GM19372 (cell line): ENCODE results near the gene RPP25.

Experiments
- ATAC-seq: cut with Tn5 transposase; IDR thresholded peaks from one replicate; pipeline ENCODE4 v1.9.1; 2021; ENCODE audit warnings: mild to moderate bottlenecking, low read depth, moderate library complexity; ENCODE audit not compliant: unreplicated experiment

Gene RPP25, protein sequence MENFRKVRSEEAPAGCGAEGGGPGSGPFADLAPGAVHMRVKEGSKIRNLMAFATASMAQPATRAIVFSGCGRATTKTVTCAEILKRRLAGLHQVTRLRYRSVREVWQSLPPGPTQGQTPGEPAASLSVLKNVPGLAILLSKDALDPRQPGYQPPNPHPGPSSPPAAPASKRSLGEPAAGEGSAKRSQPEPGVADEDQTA

DNA sequence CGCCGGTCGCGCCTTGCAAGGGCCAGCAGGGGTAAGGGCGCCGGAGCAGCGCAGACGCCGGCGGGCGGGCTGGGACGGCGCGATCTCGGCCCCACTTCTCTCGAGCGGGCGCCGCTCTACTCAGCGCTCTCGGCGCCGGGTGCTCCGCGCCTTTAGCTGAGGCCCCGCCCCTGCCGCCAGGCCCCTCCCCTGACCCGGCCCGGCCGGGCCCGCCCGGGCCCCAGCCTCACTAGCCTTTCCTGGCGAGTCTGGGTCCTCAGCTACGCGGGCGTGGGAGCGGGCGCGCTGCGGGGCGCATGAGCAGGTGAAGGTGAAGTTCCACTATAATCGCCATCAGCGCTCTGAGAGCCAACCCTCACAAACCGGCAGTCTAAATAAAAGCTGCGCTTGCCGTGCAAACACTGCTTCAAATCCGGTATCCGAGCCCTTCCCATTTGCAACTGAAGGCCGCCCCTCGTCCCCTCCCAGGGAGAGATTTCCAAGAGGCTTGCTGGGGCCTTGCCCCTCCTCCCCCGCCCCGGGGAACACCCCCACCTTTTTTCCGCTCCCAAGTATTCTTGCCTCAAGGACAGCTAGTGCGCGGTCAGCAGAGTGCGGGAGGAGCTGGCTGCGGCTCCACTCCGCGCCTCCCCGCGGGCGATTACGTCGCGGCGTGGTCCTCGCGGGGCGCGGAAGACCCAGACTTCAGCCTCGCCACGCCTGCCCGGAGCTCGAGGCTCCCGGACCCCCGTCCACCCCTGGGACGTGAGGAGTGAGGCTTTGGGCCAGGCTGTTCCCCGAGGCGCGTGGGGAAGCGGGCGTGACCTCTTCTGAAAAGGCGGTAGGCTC, at the start of gene RPP25:
Gene RPP25, minus strand, starts transcription at position 125 of the 828 bp plus-strand sequence. CDS start 189 bp downstream, outside the sequence.
- peak; percentile 66 for ATAC-seq

DNA sequence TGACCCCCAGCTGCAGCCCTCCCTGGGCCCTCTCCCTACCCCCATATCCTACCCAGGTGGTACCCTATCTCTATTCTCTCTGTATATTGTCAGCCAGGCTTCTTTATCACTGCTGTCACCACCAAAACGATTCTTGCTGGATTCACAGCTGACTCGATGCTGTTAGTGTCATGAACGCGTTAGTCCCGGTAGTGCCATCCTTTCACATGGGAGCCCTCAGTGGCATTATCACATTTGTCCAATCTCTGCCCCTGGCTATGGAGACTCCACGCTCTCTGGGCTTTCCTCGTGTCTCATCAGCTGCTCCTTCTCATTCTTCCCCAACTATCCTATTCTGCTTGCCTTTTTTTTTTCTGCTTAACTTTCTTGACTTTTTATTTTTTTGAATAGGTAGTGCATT, 45.8 kb upstream of the RPP25 start:
- ATAC-seq, result no peak

DNA sequence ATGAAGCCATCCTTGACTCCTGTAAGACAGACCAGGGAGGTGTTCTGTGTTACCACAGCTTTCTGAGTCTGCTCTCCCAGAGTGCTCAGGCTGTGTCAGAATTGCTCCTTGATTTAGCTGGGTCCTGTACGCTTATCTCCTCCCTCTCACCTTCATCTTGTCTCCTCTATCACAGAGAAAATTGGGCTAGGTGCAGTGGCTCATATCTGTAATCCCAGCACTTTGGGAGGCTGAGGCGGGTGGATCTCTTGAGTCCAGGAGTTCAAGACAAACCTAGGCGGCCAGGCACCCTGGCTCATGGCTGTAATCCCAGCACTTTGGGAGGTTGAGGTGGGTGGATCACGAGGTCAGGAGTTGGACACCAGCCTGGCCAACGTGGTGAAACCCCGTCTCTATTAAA, 44.7 kb upstream of the RPP25 start:
- ATAC-seq, result no peak

DNA sequence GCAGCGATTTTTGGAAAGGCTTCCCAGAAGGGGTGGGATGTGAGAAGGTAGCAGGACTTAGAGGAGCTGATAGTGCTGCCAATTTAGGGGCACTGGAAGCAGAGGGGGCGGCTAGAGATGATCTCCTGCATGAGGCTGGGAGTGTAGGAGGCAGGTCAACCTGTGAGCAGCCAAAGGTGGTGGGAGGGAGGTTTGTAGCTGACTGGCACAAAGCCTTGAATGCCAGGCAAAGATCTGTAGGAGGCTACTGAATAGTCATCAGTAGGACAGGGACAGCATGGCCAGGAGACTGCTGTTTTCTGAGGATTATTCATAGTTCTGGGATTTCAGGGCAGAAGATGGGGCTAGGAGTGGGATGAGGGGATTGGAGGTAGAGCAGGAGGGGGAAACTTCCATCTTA, 41.0 kb upstream of the RPP25 start:
- ATAC-seq, result no peak

DNA sequence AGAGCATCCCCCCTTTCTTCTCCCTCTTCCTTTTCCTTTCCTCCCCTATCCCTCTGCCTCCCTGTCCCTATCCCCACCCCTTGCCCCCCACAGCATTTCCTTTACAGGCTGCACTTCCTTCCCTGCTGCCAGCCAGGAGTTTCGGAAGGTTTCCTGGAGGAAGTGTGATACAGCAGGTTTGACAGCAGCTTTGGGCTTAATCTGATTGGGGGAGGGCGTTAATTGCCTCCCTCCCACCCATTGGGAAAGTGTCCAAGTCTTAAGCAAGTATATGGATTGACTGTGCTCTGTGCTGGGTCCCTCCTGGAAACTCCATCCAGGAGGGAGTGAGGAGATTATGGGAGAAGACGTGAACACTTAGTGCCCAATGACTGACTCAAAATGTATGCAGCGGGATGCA, 40.6 kb upstream of the RPP25 start:
- no peak for ATAC-seq

DNA sequence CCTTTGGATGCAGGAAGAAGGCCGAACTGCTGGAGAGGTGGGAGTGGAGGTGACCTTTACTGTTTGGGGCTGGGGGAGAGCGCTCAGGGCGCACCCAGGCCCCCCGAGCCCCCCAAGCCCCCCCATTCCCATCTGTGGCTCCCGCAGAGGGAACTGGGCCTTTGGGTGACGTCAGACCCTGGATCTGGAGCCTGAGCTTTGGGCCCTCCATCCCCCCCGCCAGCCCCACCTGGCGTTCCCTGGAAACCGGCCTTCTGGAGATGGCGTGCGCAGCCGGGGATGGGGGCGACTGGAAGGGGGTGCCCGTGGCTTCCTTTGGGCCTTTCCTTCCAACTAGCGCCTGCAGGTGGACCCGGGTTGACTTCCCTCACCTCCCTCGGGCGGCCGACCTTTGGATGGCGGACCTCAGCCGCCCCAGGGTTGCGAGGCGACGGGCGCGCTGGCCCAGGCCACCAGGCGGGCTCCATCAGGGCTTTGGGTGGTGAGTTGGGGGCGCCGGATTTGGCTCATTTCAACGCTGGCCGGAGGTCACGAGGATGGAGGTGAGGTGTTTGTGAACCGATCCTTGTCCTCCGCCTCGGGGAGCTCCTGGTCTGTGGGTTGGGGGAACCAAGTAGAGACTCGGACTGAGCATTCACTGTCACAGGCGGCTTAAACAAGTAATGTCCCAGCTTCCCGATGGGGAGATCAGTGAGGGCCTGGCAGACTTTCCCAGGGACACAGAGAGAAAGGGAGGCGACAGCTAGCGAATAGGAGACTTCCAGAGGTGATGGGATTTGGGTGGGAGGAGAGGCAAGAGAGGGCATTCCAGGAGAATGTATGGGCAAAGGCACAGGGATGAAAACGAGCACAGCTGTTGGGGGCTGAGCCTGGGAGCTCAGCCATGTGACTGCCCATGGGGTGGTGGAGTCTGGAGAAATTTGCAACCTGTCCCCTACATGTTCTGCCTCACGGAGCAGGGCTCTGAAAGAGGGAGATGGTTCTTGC, 39.5 kb upstream of the RPP25 start:
- no peak for ATAC-seq

DNA sequence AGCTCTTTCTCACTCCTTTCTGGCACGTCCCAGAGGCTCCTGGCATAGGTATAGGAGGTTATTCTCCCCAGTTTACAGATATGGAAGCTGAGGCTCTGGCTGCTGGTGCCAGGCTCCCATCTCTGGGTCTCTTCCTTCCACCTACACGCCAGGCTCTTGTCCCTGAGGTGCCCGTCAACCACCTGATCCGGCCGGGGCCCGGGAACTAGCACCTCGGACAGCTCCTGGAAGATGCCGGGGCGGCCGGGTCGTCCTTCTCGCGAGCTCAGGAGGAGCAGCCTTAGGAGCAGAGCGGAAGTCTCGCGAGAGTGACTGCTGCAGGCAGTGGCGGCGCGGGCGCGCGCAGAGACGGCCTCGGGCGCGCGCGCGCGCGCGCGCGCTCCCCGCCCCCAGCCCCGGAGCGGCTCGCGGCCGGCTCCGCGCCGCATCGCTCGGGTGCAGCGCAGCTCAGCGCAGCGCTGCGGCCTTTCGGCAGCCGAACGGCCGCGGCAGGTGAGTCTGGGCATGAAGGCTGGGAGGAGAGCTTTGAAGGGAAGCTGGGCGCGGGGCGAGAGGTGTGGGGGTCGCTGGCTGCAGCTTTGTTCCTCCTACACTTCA, 38.7 kb upstream of the RPP25 start, which contains the start of gene SCAMP5:
Gene SCAMP5, plus strand, starts transcription at position 382 of the 597 bp plus-strand sequence. CDS start 16,277 bp downstream, outside the sequence.
- ATAC-seq, result peak; percentile 78

DNA sequence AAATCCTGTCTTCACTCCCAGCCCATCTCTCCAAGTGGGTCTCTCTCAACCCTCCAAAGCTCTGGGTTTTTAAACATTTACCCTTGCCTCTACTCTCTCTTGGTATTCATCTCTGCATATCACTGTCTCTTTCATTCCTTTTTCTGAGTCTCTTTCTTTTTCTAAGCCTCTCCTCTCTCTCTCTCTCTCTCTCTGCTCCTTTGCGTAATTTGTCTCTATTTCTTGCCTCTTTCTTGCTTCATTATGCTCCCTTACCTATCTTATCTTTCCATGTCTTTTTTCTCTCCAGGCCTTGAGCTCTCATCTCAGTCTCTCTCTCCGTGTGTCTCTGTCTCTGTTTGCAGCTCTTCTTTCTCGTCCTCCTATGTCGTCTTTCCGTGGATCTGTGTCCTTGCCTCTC, 38.1 kb upstream of the RPP25 start:
- no peak for ATAC-seq

DNA sequence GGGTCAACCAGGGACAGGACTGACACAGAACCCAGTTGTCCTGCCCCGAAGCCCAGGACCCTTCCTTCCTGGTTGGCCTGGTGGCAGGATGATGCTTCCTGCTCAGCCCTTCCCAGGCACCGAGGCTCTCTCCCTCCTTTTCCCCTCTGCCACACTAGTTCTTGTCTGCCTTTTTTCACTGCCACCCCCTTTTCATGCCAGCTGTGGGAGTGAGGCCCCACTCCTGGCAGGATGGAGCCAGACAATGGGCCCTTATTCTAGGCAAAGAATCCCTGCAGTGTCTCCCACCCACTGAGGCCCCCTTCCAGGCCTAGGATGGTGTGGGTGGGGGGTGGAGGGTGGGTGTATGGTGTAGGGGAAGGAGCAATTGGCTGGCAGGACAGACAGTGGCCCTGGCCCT, 37.7 kb upstream of the RPP25 start:
- ATAC-seq, result no peak

DNA sequence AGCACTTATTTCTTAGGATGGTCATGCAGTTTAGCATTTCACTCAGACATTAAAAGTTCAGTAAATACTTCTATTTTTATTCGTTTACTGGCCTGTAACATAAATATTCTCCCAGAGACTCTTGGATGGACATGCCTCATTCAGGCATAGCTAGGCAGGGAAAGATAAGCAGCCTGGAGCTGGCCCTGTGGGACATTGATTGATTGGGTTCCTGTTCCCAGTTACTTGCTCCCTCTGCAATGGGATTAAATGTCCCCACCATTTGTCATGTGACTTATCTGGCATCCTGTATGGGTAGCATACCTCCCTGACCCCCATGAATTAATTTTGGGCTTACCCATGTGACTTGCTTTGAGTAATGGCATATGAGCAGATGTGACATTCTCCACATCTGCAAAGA, 36.0 kb upstream of the RPP25 start:
- ATAC-seq, result no peak

DNA sequence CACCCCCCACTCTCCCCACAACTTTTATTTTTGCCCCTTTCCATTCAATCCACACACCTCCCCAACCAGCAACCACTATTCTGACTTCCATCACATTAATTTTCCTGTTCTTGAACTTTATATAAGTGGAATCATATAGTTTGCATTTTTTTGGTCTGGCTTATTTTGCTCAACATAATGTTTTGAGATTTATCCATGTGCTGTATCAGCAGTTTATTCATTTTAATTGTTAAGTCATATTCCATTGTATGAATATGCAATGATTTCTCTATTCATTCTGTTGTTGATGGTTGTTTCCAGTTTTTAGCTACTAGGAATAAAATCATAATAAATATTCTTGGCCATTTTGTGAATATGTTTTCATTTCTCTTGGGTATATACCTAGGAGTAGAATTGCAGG, 33.0 kb upstream of the RPP25 start:
- no peak for ATAC-seq

DNA sequence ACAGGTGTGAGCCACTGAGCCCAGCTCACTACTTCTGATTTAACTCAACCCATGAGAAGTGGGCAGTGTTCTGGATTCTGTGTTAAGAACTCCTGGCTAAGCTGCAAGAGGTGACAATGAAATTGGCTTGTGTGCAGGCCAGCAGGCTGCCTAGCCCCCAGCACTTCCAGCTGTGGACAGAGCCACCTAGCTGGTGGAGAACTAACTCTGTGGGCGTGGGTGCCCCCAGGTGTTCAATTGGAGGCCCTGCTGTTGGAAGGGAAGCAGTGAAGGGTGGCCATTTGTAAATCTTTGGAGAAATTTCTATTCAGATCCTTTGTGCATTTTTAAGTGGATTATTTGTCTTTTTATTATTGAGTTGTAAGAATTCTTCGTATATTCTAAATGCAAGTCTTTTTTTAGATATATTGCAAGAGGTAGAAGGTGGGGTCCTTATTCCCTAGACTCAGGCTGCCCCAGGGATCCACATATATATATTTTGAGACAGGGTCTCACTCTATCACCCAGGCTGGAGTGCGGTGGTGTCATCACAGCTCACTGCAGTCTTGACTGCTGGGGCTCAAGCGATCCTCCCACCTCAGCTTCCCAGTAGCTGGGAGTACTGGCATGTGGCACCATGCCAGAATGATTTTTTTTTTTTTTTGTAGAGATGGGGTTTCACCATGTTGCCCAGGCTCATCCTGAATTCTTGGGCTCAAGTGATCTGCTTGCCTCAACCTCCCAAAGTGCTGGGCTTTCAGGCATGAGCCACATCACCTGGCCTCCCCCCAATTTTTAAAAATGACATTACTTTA, 31.6 kb upstream of the RPP25 start:
- no peak for ATAC-seq

DNA sequence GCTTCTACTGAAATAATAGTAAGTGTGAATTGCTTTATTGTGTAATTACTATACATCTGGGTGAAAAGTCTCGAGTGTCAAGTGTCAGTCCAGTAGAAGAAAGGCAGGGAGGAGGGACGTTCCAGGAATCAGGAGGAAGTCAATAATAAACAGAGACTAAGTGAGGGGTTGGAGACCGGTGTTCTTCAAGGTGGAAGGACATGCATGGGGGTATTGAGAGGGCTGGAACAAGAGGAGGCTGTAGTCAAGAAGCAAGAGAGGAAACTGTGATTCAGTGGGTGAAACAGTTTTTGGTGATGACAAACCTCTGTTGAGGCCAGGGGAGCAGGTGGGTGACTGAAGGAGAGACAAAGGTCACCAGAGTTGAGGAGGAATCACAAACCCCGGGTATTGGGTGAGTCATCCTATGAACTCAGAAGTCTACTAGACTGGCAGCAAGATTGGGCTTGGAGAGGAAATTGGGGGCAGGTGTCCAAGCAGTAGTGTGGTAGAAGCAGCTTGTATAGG, 27.2 kb upstream of the RPP25 start:
- ATAC-seq, result no peak

DNA sequence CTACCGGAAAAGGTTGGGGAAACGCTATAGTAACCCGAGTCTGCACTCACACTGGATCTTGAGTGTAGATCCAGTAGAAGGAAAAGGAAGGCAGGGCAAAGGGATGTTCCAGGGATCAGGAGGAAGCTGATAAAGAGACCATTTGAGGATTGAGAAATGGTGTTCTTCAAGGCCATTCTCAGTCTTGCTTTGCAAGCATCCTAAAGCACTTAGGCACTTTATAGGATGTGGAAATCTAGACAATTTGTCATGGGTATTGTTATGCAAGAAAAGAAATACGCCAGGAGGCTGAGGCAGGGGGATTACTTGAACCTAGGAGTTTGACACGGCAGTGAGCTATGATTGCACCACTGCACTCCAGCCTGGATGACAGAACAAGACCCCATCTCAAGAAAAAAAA, 25.6 kb upstream of the RPP25 start:
- ATAC-seq, result no peak

DNA sequence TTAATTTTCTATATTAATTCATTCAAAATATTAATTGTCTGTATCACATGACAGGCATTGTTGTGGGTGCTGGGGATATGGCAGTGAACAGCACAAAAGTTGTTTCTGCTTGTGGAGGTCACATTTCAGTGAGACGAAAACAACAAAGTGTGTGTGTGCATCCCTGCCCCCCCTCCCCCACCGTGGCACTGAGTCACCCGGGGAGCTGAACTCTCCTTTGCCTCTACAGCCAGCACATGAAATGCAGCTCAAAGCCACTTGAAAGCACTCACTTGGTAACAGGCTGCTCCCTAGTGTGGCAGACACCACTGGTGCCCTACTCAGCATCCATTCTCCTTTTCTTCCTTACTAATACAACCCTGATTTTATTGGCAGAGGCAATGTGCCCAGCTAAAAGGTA, 21.9 kb upstream of the RPP25 start:
- no peak for ATAC-seq

DNA sequence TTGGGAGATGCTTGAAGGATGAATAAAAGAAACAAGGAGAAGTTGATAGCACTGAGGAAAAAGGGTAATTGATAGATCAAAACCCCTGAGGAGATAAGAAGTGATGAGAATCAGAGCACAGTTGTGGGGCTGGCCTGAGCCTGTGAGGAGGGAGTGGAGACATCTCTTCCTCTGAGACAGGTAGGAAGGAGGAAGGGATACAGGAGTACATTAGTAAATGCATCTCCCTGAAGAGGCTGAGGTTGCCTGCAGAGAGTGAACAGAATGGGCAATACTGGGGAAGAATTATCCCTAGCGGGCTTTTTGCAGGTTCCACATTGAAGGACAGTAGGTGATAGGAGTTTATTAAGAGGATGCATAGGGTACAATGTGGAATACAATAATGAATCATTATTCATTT, 21.5 kb upstream of the RPP25 start:
- no peak for ATAC-seq

DNA sequence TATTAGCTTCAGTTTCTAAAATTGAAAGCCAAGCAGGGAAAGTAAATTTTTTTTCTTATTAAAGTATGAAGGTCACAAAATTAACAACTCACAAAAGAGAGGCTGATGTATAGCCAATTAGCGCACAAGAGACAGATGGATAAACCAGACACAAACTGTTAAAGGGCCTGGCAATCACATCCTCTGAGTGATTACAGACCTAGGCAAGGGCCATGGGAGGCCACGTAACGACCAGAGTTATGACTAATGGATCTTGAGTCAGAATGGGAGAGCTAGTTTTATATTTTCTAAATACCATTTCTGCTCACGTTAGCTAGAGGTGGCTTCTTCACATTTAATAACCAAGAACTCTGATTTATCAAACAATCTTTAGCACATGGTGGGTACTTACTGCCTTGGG, 21.0 kb upstream of the RPP25 start:
- no peak for ATAC-seq

DNA sequence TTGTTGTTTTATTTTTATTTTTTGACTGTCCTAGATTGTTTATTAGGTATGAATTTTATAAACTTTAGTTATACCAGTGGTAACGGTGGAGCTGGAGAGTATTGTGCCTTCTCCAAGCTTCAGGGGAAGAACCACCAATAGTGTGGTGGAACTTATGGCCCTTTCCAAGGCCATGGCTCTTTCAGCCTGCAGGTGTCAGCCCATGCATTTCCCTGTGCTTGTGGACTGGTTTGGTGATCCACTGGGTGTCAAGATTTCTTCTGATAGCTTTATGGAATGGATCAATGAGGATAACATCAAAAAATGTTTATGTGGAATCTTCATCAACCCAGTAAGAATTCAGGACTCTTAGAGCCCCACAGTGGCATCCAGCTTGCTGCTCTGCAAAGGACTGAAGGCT, 19.6 kb upstream of the RPP25 start:
- ATAC-seq, result no peak

DNA sequence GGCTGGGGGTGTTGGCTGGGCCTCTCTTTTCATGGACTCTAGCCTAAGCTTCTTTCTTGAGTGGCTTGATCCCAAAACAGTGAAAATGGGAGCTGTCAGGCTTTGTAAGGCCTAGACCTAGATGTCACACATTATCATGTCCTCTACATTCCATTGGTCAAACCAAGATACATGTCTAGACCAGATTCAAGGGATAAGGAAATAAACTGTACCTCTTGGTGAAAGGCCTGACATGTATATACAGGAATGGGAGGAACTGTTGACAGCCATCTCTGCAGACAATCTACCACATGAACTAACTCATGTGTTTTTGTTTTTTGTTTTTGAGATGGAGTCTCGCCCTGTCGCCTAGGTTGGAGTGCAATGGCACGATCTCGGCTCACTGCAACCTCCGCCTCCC, 11.1 kb upstream of the RPP25 start:
- ATAC-seq, result no peak

DNA sequence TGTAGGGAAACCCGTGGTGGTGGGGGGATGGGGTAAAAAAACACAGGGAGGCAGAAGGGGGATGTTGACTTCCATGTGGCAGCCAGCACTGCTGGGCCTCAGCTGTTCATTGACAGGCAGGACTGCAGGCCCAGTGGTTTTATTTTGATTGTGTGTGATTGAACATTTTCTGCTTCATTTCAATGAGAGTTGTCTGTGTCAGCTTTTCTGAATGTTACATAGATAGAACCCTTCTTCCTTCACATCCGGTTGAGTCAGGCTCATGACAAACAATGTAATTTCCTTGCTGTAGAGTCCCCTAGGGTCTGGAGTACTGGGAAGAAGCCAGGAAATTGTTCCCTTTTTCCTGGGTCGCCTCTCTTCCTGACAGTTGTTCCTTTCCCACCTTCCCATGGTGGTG, 8.2 kb upstream of the RPP25 start:
- no peak for ATAC-seq
